Neural progenitor cell (in vitro differentiated cells): ENCODE data around the gene NKPD1.

ENCODE experiments used
- CTCF ChIP-seq: fragments of 200-600 bp; sonication (generic); IDR thresholded peaks from 2 replicates; pipeline ENCODE4 v1.5.1; 2017; ENCODE audit warnings: antibody characterized with exemption, mild to moderate bottlenecking
- EZH2 ChIP-seq: fragments of 200-600 bp; sonication (generic); IDR thresholded peaks from 2 replicates; pipeline ENCODE4 v1.6.1; 2017; ENCODE audit warnings: antibody characterized with exemption, mild to moderate bottlenecking, moderate library complexity

DNA sequence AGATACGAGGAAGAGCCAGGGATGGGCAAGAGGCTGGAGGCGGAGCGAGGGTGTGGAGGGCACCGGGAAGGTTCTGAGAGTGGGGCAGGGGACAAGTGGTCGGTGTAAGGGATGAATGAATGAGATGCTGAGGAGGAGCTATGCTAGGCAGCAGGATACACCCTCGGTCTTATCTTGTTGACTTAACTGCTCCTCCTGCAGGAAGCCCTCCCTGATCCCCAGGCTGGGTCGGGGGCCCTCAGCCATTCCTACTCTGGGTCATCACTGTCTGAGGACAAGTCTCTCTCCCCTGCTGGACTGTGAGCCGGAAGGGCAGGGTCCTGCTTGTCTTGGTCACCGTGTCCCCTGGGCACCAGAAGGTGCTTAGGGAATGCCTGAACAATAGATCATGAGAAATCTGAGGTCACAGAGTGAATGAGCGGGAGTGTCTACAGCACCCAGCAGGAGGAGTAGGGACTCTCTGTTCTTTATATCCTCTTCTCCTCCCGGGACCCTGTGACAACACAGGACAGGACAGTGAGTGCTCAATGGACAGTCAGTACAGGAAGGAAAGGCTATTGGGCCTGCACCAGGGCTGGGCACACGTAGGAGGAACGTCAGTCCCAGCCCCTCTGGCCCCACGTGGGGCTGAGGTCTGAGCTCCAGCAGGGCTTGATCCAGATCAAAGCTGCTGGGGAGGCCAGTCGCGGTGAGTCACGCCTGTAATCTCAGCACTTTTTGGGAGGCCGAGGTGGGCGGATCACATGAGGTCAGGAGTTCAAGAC is 6.5 kb downstream of the NKPD1 start:
- TF ChIP-seq CTCF = no peak
- no peak for TF ChIP-seq EZH2
